ENCODE results near the gene ZNF292. TPM values are rescaled to one million over a fixed set of nuclear protein-coding genes. Genes with fewer than 3 reads are reported as not detected.

The ZNF292 gene
- total and polyA plus RNA-seq, 2 donors (not counting 1 experiment from before 2014, with no cell fraction given): 10.1 to 84.1 TPM

GRCh38 chr6:87308970-87309369 is 153.6 kb downstream of the ZNF292 start:
- Histone ChIP-seq H3K4me1 (ENCODE audit: control insufficient read depth in 2 of 2, insufficient read depth in 2 of 2, low read length in 2 of 2) (no peaks in the 10 kb centered on the region), H2AFZ (ENCODE audit: insufficient read depth, low read depth, low read length, poor library complexity, severe bottlenecking) (no peak overlapping the region), H3K9me3 (ENCODE audit: control extremely low read depth in 1 of 3, control insufficient read depth in 2 of 3, insufficient read depth in 1 of 3, low read length in 2 of 3) (no peaks in the 10 kb centered on the region), H3K9ac (ENCODE audit: low read length) (no peak overlapping the region), H3K27me3 (replicated peaks in 1 of 4; ENCODE audit: control extremely low read depth in 1 of 4, control insufficient read depth in 3 of 4, insufficient read depth in 4 of 4, low read length in 3 of 4) (peaks cover 0 to 3% (median 0%) of the 10 kb centered on the region in 4 experiments), H3K4me2 (replicated peaks; ENCODE audit: low read depth, low read length, poor library complexity, severe bottlenecking) (no peak overlapping the region), H3K27ac (ENCODE audit: low read length in 2 of 2) (no peak overlapping the region), H3K79me2 (ENCODE audit: control insufficient read depth, insufficient read depth, low read length) (no peaks in the 10 kb centered on the region), H4K20me1 (ENCODE audit: control insufficient read depth, insufficient read depth, low read length, poor library complexity, severe bottlenecking) (no peaks in the 10 kb centered on the region), H3K4me3 (ENCODE audit: control extremely low read depth in 1 of 5, extremely low read depth in 1 of 5, insufficient read depth in 1 of 5, low read depth in 2 of 5, low read length in 4 of 5) (no peak overlapping the region), H3K36me3 (replicated peaks in 1 of 2; ENCODE audit: control extremely low read depth in 1 of 2, control insufficient read depth in 1 of 2, extremely low read depth in 1 of 2, insufficient read depth in 2 of 2, low read length in 1 of 2) (no peaks in the 10 kb centered on the region)
- H3K9me3 Mint-ChIP-seq (ENCODE audit: insufficient read depth): peaks cover 5% of the 10 kb centered on the region
- 67% methylated on average over 2 of the region's 4 CpGs for WGBS (ENCODE audit: insufficient coverage)
- H3K27ac Mint-ChIP-seq: no peak overlapping the region
- H3K27me3 Mint-ChIP-seq: peaks cover 13% of the 10 kb centered on the region
- TF ChIP-seq EZH2 (IDR thresholded peaks at IDR 0.05; ENCODE audit: borderline replicate concordance, insufficient read depth, low read depth, low read length, poor library complexity, severe bottlenecking): no peak
- TF ChIP-seq, protein P1, sequence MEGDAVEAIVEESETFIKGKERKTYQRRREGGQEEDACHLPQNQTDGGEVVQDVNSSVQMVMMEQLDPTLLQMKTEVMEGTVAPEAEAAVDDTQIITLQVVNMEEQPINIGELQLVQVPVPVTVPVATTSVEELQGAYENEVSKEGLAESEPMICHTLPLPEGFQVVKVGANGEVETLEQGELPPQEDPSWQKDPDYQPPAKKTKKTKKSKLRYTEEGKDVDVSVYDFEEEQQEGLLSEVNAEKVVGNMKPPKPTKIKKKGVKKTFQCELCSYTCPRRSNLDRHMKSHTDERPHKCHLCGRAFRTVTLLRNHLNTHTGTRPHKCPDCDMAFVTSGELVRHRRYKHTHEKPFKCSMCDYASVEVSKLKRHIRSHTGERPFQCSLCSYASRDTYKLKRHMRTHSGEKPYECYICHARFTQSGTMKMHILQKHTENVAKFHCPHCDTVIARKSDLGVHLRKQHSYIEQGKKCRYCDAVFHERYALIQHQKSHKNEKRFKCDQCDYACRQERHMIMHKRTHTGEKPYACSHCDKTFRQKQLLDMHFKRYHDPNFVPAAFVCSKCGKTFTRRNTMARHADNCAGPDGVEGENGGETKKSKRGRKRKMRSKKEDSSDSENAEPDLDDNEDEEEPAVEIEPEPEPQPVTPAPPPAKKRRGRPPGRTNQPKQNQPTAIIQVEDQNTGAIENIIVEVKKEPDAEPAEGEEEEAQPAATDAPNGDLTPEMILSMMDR (IDR thresholded peaks at IDR 0.05): no peak
- CTCF ChIA-PET: interaction anchor here (1.1 kb wide), 1 partner anchor 13 kb away, joined by 3 read pairs; no protein-coding TSS in a partner anchor
- no peak overlapping the region for H3K4me3 Mint-ChIP-seq
- H3K4me1 Mint-ChIP-seq: no peaks in the 10 kb centered on the region
- ATAC-seq (ENCODE audit: low read depth) (no peak), DNase-seq (no peak)
- POLR2A ChIA-PET: interaction anchor here (0.6 kb wide), 1 partner anchor 1679 kb away, joined by 5 read pairs; no protein-coding TSS in a partner anchor
- intact Hi-C loops (cut with micrococcal nuclease): no loop called here

- H3K27ac ChIP-seq (ENCODE audit: low read length in 2 of 2): no peak overlapping the region
- Mint-ChIP-seq H3K4me3 (no peak overlapping the region), H3K4me1 (no peaks in the 10 kb centered on the region), H3K9me3 (ENCODE audit: insufficient read depth) (no peaks in the 10 kb centered on the region), H3K27me3 (peaks cover 17% of the 10 kb centered on the region), H3K27ac (no peak overlapping the region)
- H3K36me3 ChIP-seq (replicated peaks in 1 of 2; ENCODE audit: control extremely low read depth in 1 of 2, control insufficient read depth in 1 of 2, extremely low read depth in 1 of 2, insufficient read depth in 2 of 2, low read length in 1 of 2): no peaks in the 10 kb centered on the region
- ChIA-PET CTCF (no interaction called here), POLR2A (no interaction called here)
- no peak overlapping the region for H3K4me3 ChIP-seq (ENCODE audit: control extremely low read depth in 1 of 5, extremely low read depth in 1 of 5, insufficient read depth in 1 of 5, low read depth in 2 of 5, low read length in 4 of 5)
- intact Hi-C loops (cut with micrococcal nuclease): no loop called here
- H3K9me3 ChIP-seq (ENCODE audit: control extremely low read depth in 1 of 3, control insufficient read depth in 2 of 3, insufficient read depth in 1 of 3, low read length in 2 of 3): no peaks in the 10 kb centered on the region
- no CpG with 5 or more reads among the region's 1 CpG for WGBS (ENCODE audit: insufficient coverage)
- no peaks in the 10 kb centered on the region for H4K20me1 ChIP-seq (ENCODE audit: control insufficient read depth, insufficient read depth, low read length, poor library complexity, severe bottlenecking)
- H3K4me2 ChIP-seq (replicated peaks; ENCODE audit: low read depth, low read length, poor library complexity, severe bottlenecking): no peak overlapping the region
- H3K79me2 ChIP-seq (ENCODE audit: control insufficient read depth, insufficient read depth, low read length): no peaks in the 10 kb centered on the region
- ATAC-seq (ENCODE audit: low read depth): no peak
- TF ChIP-seq EZH2 (IDR thresholded peaks at IDR 0.05; ENCODE audit: borderline replicate concordance, insufficient read depth, low read depth, low read length, poor library complexity, severe bottlenecking): no peak
- TF ChIP-seq, protein P1 (IDR thresholded peaks at IDR 0.05): no peak
- H3K4me1 ChIP-seq (ENCODE audit: control insufficient read depth in 2 of 2, insufficient read depth in 2 of 2, low read length in 2 of 2): no peaks in the 10 kb centered on the region
- H3K27me3 ChIP-seq (replicated peaks in 1 of 4; ENCODE audit: control extremely low read depth in 1 of 4, control insufficient read depth in 3 of 4, insufficient read depth in 4 of 4, low read length in 3 of 4): peaks cover 0 to 9% (median 6%) of the 10 kb centered on the region in 4 experiments
- no peak overlapping the region for H3K9ac ChIP-seq (ENCODE audit: low read length)
- no peak for DNase-seq
- H2AFZ ChIP-seq (ENCODE audit: insufficient read depth, low read depth, low read length, poor library complexity, severe bottlenecking): no peak overlapping the region
These were observed 157.5 kb downstream of the ZNF292 start for GRCh38 chr6:87312860-87313259.

Other genes with a start within 250 kb of the ZNF292 start
- not detected in 2 replicates for gene HTR1E, start 218.0 kb upstream of the ZNF292 start, total RNA-seq
- gene HTR1E, start 218.0 kb upstream of the ZNF292 start, polyA plus RNA-seq: not detected in 2 replicates
- not detected in 2 replicates for gene CGA, start 60.5 kb upstream of the ZNF292 start, total RNA-seq
- gene CGA, start 60.5 kb upstream of the ZNF292 start, polyA plus RNA-seq: not detected in 2 replicates
- 18.7 and 19.1 TPM in 2 replicates for gene SMIM8, start 167.0 kb downstream of the ZNF292 start, total RNA-seq
- gene SMIM8, start 167.0 kb downstream of the ZNF292 start, polyA plus RNA-seq: 3.7 and 5.1 TPM in 2 replicates
- not detected in 2 replicates for gene GJB7, start 173.7 kb downstream of the ZNF292 start, total RNA-seq
- not detected in 2 replicates for gene GJB7, start 173.7 kb downstream of the ZNF292 start, polyA plus RNA-seq
- 10.0 and 11.8 TPM in 2 replicates for gene C6orf163, start 189.2 kb downstream of the ZNF292 start, total RNA-seq
- 0.57 and 1.1 TPM in 2 replicates for gene C6orf163, start 189.2 kb downstream of the ZNF292 start, polyA plus RNA-seq

Data from B cell (primary cell).